ENCODE results near the gene RETREG2. TPM values are rescaled to one million over a fixed set of nuclear protein-coding genes. Genes with fewer than 3 reads are reported as not detected.

RETREG2 gene
- total RNA-seq, 4 donors from 2014 or later: 30.7 to 67.0 (median 62.9) TPM

GRCh38 chr2:219169930-219170654 is 8.0 kb upstream of the RETREG2 start, which contains the start of gene SLC23A3:
Gene SLC23A3 (minus strand): TSS chr2:219170029. CDS start chr2:219169984, 45 bp downstream.
- TF ChIP-seq CTCF (IDR thresholded peaks at IDR 0.05; ENCODE audit: low read depth): no peak

GRCh38 chr2:219171231-219171651 is 6.8 kb upstream of the RETREG2 start:
- no peak for TF ChIP-seq CTCF (IDR thresholded peaks at IDR 0.05; ENCODE audit: low read depth)

DNA sequence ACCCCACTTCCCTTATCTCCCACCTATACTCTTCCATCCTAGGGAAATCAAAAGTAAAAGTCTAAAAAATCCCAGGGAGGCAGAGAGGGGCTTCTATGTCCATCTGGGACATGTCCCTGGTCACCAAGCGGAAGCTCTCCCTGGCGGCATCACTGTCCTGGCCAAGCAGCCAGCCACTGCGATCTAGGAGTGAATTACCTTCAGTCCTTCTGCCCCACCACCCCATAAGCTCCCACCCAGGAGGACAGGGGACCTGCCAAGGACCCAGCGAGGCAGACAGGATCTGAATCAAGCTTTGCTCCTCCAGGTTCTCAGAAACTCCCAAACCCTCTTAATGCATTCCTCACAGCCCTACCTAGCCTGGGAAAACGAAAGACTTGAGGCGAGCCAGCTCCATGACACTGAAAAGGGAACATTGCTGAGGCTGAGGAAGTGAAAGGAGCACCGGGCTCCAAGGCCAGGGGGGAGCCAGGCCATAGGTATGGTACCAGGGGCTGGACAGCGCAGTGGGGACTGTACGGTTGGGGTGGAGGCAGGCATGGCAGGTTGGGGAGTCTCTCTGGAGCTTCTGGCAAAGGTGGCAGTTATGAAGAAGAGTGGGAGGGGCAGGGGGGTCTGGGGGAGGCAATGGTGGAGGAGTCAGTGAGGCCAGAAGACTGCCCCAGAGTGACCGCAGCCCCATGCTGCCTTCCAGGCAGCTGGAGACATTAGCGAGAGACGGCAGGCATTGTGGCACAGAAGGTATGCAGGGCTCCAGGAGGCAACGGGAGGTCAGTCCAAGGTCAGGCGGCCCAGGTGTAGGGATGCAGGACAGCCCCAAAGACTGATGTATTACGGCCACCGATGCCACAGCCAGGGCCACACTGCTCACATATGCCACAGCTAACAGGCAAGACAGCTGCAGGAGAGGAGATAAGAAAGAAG is 5.6 kb upstream of the RETREG2 start:
- no peak for TF ChIP-seq CTCF (IDR thresholded peaks at IDR 0.05; ENCODE audit: low read depth)

DNA sequence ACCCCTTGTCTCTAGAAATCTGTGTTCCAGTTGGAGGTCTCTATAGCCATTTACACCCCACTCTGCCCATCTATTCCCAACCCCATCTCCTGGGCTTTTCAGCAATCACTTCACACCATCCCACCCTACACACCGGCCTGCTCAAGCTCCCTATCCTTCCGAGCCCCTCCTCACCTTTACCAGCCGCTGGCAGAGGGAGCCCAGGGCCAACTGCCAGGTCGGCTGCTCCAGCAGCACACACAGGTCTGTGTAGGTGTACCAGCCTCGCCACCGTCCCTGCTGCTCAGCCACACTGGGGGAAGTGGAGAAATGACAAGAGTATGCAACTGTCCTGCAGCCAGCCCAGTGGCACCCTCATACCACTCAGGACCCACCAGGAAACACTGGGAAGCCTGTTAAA is 4.9 kb upstream of the RETREG2 start:
- TF ChIP-seq CTCF (IDR thresholded peaks at IDR 0.05; ENCODE audit: low read depth): no peak

- TF ChIP-seq CTCF (IDR thresholded peaks at IDR 0.05; ENCODE audit: low read depth): no peak
These were observed 3.9 kb upstream of the RETREG2 start for GRCh38 chr2:219174146-219174545.

DNA sequence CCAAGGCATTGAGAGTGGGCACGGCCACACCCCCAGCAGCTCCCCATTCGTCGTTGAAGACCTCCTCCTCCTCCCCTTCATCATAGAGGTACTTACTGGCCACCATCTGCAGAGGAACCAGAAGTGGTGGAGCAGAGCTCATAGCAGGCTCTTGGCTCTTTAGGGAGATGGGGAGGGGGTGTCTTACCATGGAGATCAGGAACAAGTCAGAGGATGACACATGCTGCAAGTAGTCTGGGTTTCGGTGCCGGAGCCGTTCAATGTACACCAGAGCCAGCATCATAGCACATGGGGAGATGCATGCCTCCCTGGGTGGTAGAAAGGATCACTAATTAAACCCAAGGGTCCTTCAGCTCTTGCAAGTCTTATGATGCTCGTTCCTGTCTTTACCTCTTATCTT is 3.3 kb upstream of the RETREG2 start:
- TF ChIP-seq CTCF (IDR thresholded peaks at IDR 0.05; ENCODE audit: low read depth): no peak

DNA sequence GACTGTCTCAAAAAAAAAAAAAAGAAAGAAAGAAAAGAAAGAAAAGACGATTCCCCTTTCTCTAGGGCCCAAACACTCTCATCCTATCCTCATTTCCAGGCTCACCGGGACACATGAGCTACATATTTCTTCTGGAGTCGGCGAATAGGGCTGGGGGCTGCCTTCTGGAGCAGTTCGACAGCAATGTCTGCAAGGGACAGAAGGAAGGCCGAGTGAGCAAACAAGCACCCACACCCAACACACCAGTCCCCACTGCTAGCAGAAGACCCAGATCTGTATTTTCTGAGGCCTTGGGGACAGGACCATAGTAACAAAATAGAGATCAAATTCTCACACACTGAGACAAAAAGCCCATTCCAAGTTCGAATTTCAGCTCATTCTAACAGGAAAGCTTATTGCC is 2.6 kb upstream of the RETREG2 start:
- TF ChIP-seq CTCF (IDR thresholded peaks at IDR 0.05; ENCODE audit: low read depth): no peak
